H9 (cell line): ENCODE data around the gene SLC38A5. TPM values are rescaled to one million over a fixed set of nuclear protein-coding genes. Genes with fewer than 3 reads are reported as not detected.

Source experiments
- DNase-seq: peaks from one replicate; pipeline ENCODE4 v3.0.0-alpha.2; 2017
- H2AFZ ChIP-seq: one replicate; pipeline ENCODE4 v1.6.1; 2013; ENCODE audit warnings: mild to moderate bottlenecking, low read length, control low read depth, moderate library complexity
- H2AK5ac ChIP-seq: 2 replicates; pipeline ENCODE4 v1.6.1; 2013; ENCODE audit warnings: low read length, control low read depth, mixed read lengths; ENCODE audit not compliant: insufficient read length
- H2BK120ac ChIP-seq: one replicate; pipeline ENCODE4 v1.6.1; 2013; ENCODE audit warnings: low read depth, mild to moderate bottlenecking, low read length, control low read depth, inconsistent platforms; ENCODE audit not compliant: poor library complexity, severe bottlenecking
- H2BK12ac ChIP-seq: 2 replicates; pipeline ENCODE4 v1.6.1; 2013; ENCODE audit warnings: low read length, control low read depth, mixed read lengths, low read depth; ENCODE audit not compliant: insufficient read length
- H2BK15ac ChIP-seq: 2 replicates; pipeline ENCODE4 v1.6.1; 2013; ENCODE audit warnings: low read depth, low read length, control low read depth
- H2BK20ac ChIP-seq: one replicate; pipeline ENCODE4 v1.6.1; 2013; ENCODE audit warnings: low read depth, mild to moderate bottlenecking, low read length, control low read depth, inconsistent platforms; ENCODE audit not compliant: poor library complexity, severe bottlenecking
- H2BK5ac ChIP-seq: 2 replicates; pipeline ENCODE4 v1.6.1; 2013; ENCODE audit warnings: low read length, control low read depth, mixed read lengths; ENCODE audit not compliant: insufficient read length
- H3K14ac ChIP-seq: 2 replicates; pipeline ENCODE4 v1.6.1; 2013; ENCODE audit warnings: low read length, control low read depth; ENCODE audit not compliant: insufficient read depth
- H3K18ac ChIP-seq: 2 replicates; pipeline ENCODE4 v1.6.1; 2013; ENCODE audit warnings: low read depth, mild to moderate bottlenecking, mixed read lengths, low read length, control low read depth; ENCODE audit not compliant: insufficient read length
- H3K23ac ChIP-seq: 2 replicates; pipeline ENCODE4 v1.6.1; 2013; ENCODE audit warnings: low read length, control low read depth, mixed read lengths, low read depth; ENCODE audit not compliant: insufficient read length
- H3K23me2 ChIP-seq: 2 replicates; pipeline ENCODE4 v1.6.1; 2013; ENCODE audit warnings: low read depth, mild to moderate bottlenecking, mixed read lengths, low read length, control low read depth; ENCODE audit not compliant: insufficient read length, poor library complexity, severe bottlenecking
- H3K27ac ChIP-seq: 2 replicates; pipeline ENCODE4 v1.5.1; 2013; ENCODE audit warnings: low read length, control low read depth, mixed read lengths, low read depth; ENCODE audit not compliant: insufficient read length
- H3K27me3 ChIP-seq: 2 replicates; pipeline ENCODE4 v1.6.1; 2013; ENCODE audit warnings: low read length, control low read depth, inconsistent platforms; ENCODE audit not compliant: insufficient read depth
- H3K4ac ChIP-seq: 2 replicates; pipeline ENCODE4 v1.6.1; 2013; ENCODE audit warnings: low read depth, mild to moderate bottlenecking, control low read depth, inconsistent platforms, low read length, moderate library complexity
- H3K4me1 ChIP-seq: 2 replicates; pipeline ENCODE4 v1.6.1; 2013; ENCODE audit warnings: low read length, control low read depth, inconsistent platforms; ENCODE audit not compliant: insufficient read depth
- H3K4me2 ChIP-seq: 2 replicates; pipeline ENCODE4 v1.6.1; 2013; ENCODE audit warnings: low read length, control low read depth, mixed read lengths; ENCODE audit not compliant: insufficient read length, insufficient read depth
- H3K56ac ChIP-seq: 2 replicates; pipeline ENCODE4 v1.6.1; 2013; ENCODE audit warnings: low read depth, mild to moderate bottlenecking, mixed read lengths, low read length, control low read depth; ENCODE audit not compliant: insufficient read length
- H3K79me1 ChIP-seq: 2 replicates; pipeline ENCODE4 v1.6.1; 2013; ENCODE audit warnings: low read depth, mild to moderate bottlenecking, moderate library complexity, low read length, control low read depth, inconsistent platforms; ENCODE audit not compliant: insufficient read depth, poor library complexity, severe bottlenecking
- H3K79me2 ChIP-seq: 2 replicates; pipeline ENCODE4 v1.6.1; 2013; ENCODE audit warnings: low read length, control low read depth, inconsistent platforms; ENCODE audit not compliant: insufficient read depth
- H3K9ac ChIP-seq: 2 replicates; pipeline ENCODE4 v1.6.1; 2013; ENCODE audit warnings: low read length, control low read depth, mixed read lengths; ENCODE audit not compliant: insufficient read length; ENCODE audit errors: extremely low read depth
- H3K9me3 ChIP-seq: one replicate; pipeline ENCODE4 v1.6.1; 2013; ENCODE audit warnings: low read depth, low read length, inconsistent platforms; ENCODE audit not compliant: control insufficient read depth
- H3T11ph ChIP-seq: one replicate; pipeline ENCODE4 v1.6.1; 2013; ENCODE audit warnings: mild to moderate bottlenecking, low read length, control low read depth, inconsistent platforms
- H4K20me1 ChIP-seq: one replicate; pipeline ENCODE4 v1.6.1; 2013; ENCODE audit not compliant: control insufficient read depth, insufficient read length, insufficient read depth
- H4K5ac ChIP-seq: 2 replicates; pipeline ENCODE4 v1.6.1; 2013; ENCODE audit warnings: low read depth, mild to moderate bottlenecking, mixed read lengths, low read length, control low read depth; ENCODE audit not compliant: insufficient read length
- H4K8ac ChIP-seq: replicated peaks from 2 replicates; pipeline ENCODE4 v1.6.1; 2013; ENCODE audit warnings: low read length, control low read depth, mixed read lengths, low read depth; ENCODE audit not compliant: insufficient read length
- H4K91ac ChIP-seq: 2 replicates; pipeline ENCODE4 v1.6.1; 2013; ENCODE audit warnings: low read depth, mild to moderate bottlenecking, moderate library complexity, mixed read lengths, low read length, control low read depth; ENCODE audit not compliant: insufficient read length
- H3K27ac Mint-ChIP-seq, 3 experiments: 2 replicates in 2 of 3; 3 replicates in 1 of 3; pipeline ENCODE4 v1.8.0; 2020 to 2021; ENCODE audit warnings: mixed read lengths in 3 of 3, mild to moderate bottlenecking in 1 of 3, moderate library complexity in 1 of 3
- H3K27me3 Mint-ChIP-seq: 2 replicates; pipeline ENCODE4 v1.8.0; 2021; ENCODE audit warnings: low read depth, mild to moderate bottlenecking, moderate library complexity, mixed read lengths
- H3K36me3 Mint-ChIP-seq, 3 experiments: 2 replicates in 2 of 3; 3 replicates in 1 of 3; pipeline ENCODE4 v1.8.0; 2020 to 2021; ENCODE audit warnings: low read depth in 3 of 3, mixed read lengths in 3 of 3; ENCODE audit not compliant: insufficient read depth in 1 of 3
- H3K4me1 Mint-ChIP-seq, 2 experiments: 2 replicates each; pipeline ENCODE4 v1.8.0; 2020; ENCODE audit warnings: mixed read lengths in 2 of 2
- H3K4me3 Mint-ChIP-seq, 2 experiments: 2 replicates in 1 of 2; 3 replicates in 1 of 2; pipeline ENCODE4 v1.8.0; 2020 to 2021; ENCODE audit warnings: mild to moderate bottlenecking in 2 of 2, mixed read lengths in 2 of 2, moderate library complexity in 1 of 2
- H3K9me3 Mint-ChIP-seq, 2 experiments: 2 replicates in 1 of 2; 3 replicates in 1 of 2; pipeline ENCODE4 v1.8.0; 2020; ENCODE audit warnings: mild to moderate bottlenecking in 2 of 2, mixed read lengths in 2 of 2, moderate library complexity in 1 of 2
- WGBS: extraction: QIAGEN DNeasy Blood & Tissue Kit; methylation state at CpG from one replicate; pipeline ENCODE4 v1.1.7; 2013; ENCODE audit warnings: missing lambda C conversion rate, low lambda C conversion rate, mixed read lengths; ENCODE audit not compliant: insufficient read length; ENCODE audit errors: extremely low coverage; 5-methylcytosine and 5-hydroxymethylcytosine counted together
- total RNA-seq: library from RNA; stranded (reverse); gene quantifications from 2 replicates; pipeline ENCODE4 v1.2.1, GENCODE V29; 2021
- TF ChIP-seq, protein P1 (sequence below): fragments of 200-600 bp; sonication (generic); conservative IDR thresholded peaks from 3 replicates; pipeline ENCODE4 v1.8.0; 2021; ENCODE audit warnings: antibody characterized with exemption, mild to moderate bottlenecking

Gene SLC38A5
- total RNA-seq, 1 experiment from 2014 or later = 28.3 TPM

DNA sequence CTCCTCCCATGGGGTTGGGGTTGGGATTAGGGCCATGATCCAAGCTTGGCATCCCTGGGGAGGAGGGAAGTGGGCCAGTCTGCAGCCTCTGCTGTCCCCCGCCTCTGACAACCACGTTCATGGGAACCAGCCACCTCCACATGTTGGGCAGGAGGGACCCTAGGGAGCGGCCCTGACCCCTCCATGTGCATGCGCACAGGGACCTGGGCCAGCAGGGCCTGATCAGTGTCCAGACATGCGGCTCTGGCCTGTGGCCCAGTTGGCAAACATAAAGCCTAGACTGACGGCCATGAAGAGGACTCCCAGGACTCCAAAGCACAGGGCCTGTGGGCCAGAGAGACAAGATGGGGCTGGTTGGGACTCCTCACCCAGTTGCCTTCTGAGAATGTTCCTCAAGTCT lies 11.3 kb downstream of the SLC38A5 start:
- no peak overlapping the region for H3K18ac ChIP-seq
- peaks cover 67 to 70% of the 10 kb centered on the region in 2 experiments for H3K9me3 Mint-ChIP-seq
- H3K79me2 ChIP-seq = no peaks in the 10 kb centered on the region
- H3K9ac ChIP-seq = no peak overlapping the region
- no peaks in the 10 kb centered on the region for H3K27me3 Mint-ChIP-seq
- no peak overlapping the region for H4K8ac ChIP-seq
- H3K9me3 ChIP-seq = peaks cover 40% of the 10 kb centered on the region
- H2BK12ac ChIP-seq = no peak overlapping the region
- no peak overlapping the region for H2BK5ac ChIP-seq
- H3K27me3 ChIP-seq = no peaks in the 10 kb centered on the region
- WGBS = no CpG with 5 or more reads among the region's 6 CpGs
- TF ChIP-seq, protein P1, sequence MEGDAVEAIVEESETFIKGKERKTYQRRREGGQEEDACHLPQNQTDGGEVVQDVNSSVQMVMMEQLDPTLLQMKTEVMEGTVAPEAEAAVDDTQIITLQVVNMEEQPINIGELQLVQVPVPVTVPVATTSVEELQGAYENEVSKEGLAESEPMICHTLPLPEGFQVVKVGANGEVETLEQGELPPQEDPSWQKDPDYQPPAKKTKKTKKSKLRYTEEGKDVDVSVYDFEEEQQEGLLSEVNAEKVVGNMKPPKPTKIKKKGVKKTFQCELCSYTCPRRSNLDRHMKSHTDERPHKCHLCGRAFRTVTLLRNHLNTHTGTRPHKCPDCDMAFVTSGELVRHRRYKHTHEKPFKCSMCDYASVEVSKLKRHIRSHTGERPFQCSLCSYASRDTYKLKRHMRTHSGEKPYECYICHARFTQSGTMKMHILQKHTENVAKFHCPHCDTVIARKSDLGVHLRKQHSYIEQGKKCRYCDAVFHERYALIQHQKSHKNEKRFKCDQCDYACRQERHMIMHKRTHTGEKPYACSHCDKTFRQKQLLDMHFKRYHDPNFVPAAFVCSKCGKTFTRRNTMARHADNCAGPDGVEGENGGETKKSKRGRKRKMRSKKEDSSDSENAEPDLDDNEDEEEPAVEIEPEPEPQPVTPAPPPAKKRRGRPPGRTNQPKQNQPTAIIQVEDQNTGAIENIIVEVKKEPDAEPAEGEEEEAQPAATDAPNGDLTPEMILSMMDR = no peak
- no peak overlapping the region for H2BK120ac ChIP-seq
- H3K4ac ChIP-seq = no peak overlapping the region
- H3K4me3 Mint-ChIP-seq = no peak overlapping the region
- no peak overlapping the region for H4K5ac ChIP-seq
- no peak overlapping the region for H3K27ac ChIP-seq
- no peak overlapping the region for H2AK5ac ChIP-seq
- no peak overlapping the region for H4K91ac ChIP-seq
- H3K23ac ChIP-seq = no peak overlapping the region
- H3K79me1 ChIP-seq = no peaks in the 10 kb centered on the region
- no peak overlapping the region for H3K14ac ChIP-seq
- peaks cover 35 to 43% (median 41%) of the 10 kb centered on the region in 3 experiments for H3K36me3 Mint-ChIP-seq
- no peak overlapping the region for H3K27ac Mint-ChIP-seq
- no peak overlapping the region for H2BK15ac ChIP-seq
- no peak overlapping the region for H3K4me2 ChIP-seq
- no peak for DNase-seq
- no peak overlapping the region for H2AFZ ChIP-seq
- H4K20me1 ChIP-seq = no peaks in the 10 kb centered on the region
- H3K23me2 ChIP-seq = no peaks in the 10 kb centered on the region
- no peaks in the 10 kb centered on the region for H3K4me1 Mint-ChIP-seq
- no peak overlapping the region for H3T11ph ChIP-seq
- H3K4me1 ChIP-seq = no peaks in the 10 kb centered on the region
- no peak overlapping the region for H2BK20ac ChIP-seq
- H3K56ac ChIP-seq = no peak overlapping the region
